GM23338 (cell line): ENCODE results near the gene MED16.

Experiments
- EZH2phosphoT487 ChIP-seq: fragments of 200-600 bp; sonication (generic); IDR thresholded peaks from one replicate; pipeline ENCODE4 v1.8.1; 2018; ENCODE audit warnings: antibody characterized with exemption; ENCODE audit not compliant: unreplicated experiment
- TF ChIP-seq, protein P1 (sequence below), 2 experiments: fragments of 200-600 bp in 1 of 2; sonication (generic) in 1 of 2; conservative IDR thresholded peaks; 2 replicates each; pipeline versions ENCODE4 v1.5.1 to v1.6.1; 2016 to 2017; ENCODE audit warnings: antibody characterized with exemption in 2 of 2, low read depth in 2 of 2, mild to moderate bottlenecking in 2 of 2, moderate library complexity in 1 of 2

DNA sequence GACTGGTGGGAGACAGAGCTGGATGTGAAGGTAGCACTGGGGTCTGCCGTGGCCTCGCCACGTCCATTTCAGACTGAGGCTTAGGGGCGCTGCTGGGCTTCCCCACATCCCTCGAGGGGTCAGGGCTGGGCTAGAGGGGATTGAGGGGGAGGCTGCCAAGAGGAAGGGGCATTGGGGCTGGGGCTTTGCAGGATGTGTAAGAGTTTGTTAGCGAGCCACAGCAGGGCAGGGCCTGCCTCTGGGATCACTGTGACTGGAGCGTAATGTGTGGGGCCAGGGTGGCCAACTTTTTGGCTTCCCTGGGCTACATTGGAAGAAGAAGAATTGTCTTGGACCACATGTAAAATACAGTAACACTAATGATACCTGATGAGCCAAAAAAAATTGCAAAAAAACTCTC is 46.9 kb upstream of the MED16 start:
- TF ChIP-seq, protein P1, sequence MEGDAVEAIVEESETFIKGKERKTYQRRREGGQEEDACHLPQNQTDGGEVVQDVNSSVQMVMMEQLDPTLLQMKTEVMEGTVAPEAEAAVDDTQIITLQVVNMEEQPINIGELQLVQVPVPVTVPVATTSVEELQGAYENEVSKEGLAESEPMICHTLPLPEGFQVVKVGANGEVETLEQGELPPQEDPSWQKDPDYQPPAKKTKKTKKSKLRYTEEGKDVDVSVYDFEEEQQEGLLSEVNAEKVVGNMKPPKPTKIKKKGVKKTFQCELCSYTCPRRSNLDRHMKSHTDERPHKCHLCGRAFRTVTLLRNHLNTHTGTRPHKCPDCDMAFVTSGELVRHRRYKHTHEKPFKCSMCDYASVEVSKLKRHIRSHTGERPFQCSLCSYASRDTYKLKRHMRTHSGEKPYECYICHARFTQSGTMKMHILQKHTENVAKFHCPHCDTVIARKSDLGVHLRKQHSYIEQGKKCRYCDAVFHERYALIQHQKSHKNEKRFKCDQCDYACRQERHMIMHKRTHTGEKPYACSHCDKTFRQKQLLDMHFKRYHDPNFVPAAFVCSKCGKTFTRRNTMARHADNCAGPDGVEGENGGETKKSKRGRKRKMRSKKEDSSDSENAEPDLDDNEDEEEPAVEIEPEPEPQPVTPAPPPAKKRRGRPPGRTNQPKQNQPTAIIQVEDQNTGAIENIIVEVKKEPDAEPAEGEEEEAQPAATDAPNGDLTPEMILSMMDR (conservative IDR thresholded peaks at IDR 0.05; ENCODE audit: low read depth in 2 of 2): no peak
- no peak for TF ChIP-seq EZH2phosphoT487
